ENCODE results near the gene COL6A3. TPM values are rescaled to one million over a fixed set of nuclear protein-coding genes. Genes with fewer than 3 reads are reported as not detected.

Gene COL6A3
- polyA plus RNA-seq, 3 donors: not detected

DNA sequence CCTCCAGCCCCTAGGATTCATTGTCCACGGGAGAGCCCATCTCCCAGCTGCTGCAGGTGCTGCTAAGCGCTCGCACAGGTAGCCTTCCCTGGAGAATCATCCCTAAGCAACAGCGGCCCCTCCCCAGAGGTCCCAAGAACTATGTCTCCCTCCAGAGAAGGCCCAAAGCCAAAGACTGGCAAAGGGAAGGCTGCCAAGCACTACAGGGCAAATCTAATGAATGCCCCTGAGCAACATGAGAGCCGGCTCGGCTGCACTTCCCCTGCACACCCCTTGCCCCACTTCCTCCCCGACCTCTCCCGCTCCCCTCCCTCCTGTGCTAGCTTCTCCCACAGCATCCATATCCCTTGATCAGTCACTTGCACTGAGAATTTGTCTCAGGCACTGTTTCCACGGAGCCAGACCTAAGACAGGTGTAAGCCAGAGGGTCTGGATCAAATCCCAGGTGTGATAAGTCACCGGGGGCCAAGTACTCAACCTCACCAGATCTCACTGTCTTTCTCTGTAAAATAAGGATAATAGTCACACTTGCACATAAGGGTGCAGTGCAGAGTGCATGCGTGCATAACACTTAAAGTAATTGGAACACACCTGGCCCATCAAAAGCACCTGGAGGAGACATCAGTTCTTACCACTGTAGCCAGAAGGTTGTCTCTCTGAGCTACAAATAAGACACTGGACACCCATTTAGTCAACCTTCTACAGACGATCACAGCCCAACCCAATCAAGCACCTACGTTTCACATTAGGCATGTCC, 20.1 kb upstream of the COL6A3 start:
- Mint-ChIP-seq H3K36me3 (no peaks in the 10 kb centered on the region), H3K27me3 (ENCODE audit: low read depth in 3 of 3) (peaks cover 0 to 22% (median 7%) of the 10 kb centered on the region in 3 donors), H3K27ac (no peak overlapping the region), H3K9me3 (peaks cover 0 to 1% (median 0%) of the 10 kb centered on the region in 7 donors), H3K4me1 (peaks cover 18% of the 10 kb centered on the region), H3K4me3 (peak overlapping the region in 1 of 2 donors; percentile 48)
- H4K20me1 ChIP-seq (ENCODE audit: insufficient read depth, low read length): no peaks in the 10 kb centered on the region
- TF ChIP-seq, protein P1, sequence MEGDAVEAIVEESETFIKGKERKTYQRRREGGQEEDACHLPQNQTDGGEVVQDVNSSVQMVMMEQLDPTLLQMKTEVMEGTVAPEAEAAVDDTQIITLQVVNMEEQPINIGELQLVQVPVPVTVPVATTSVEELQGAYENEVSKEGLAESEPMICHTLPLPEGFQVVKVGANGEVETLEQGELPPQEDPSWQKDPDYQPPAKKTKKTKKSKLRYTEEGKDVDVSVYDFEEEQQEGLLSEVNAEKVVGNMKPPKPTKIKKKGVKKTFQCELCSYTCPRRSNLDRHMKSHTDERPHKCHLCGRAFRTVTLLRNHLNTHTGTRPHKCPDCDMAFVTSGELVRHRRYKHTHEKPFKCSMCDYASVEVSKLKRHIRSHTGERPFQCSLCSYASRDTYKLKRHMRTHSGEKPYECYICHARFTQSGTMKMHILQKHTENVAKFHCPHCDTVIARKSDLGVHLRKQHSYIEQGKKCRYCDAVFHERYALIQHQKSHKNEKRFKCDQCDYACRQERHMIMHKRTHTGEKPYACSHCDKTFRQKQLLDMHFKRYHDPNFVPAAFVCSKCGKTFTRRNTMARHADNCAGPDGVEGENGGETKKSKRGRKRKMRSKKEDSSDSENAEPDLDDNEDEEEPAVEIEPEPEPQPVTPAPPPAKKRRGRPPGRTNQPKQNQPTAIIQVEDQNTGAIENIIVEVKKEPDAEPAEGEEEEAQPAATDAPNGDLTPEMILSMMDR (IDR thresholded peaks at IDR 0.05): no peak
- no peaks in the 10 kb centered on the region for H3K79me2 ChIP-seq (ENCODE audit: insufficient read depth, low read length)
- H3K27ac ChIP-seq (ENCODE audit: low read depth in 1 of 2, low read length in 2 of 2): no peak overlapping the region
- no peak overlapping the region for H3K4me3 ChIP-seq (replicated peaks in 1 of 3; ENCODE audit: low read depth in 2 of 3, low read length in 3 of 3)
- WGBS (ENCODE audit: insufficient coverage): 51% methylated on average over 10 of the region's 13 CpGs
- peak overlapping the region; percentile 65 for H2AFZ ChIP-seq (ENCODE audit: insufficient read depth, low read depth, low read length, poor library complexity, severe bottlenecking)
- no peaks in the 10 kb centered on the region for H3K36me3 ChIP-seq (replicated peaks in 1 of 2; ENCODE audit: control insufficient read depth in 1 of 2, insufficient read depth in 2 of 2, low read length in 2 of 2)
- no peak overlapping the region for H3K9ac ChIP-seq (ENCODE audit: insufficient read depth, low read length, poor library complexity, severe bottlenecking)
- H3K4me2 ChIP-seq (replicated peaks; ENCODE audit: extremely low read depth, low read length, poor library complexity, severe bottlenecking): no peak overlapping the region
- H3K4me1 ChIP-seq (ENCODE audit: control insufficient read depth in 1 of 2, insufficient read depth in 2 of 2, low read length in 2 of 2): peaks cover 3 to 12% of the 10 kb centered on the region in 2 donors
- intact Hi-C loops (cut with micrococcal nuclease): no loop called here
- DNase-seq: no peak
- no peaks in the 10 kb centered on the region for H3K9me3 ChIP-seq (replicated peaks in 1 of 2; ENCODE audit: control insufficient read depth in 1 of 2, insufficient read depth in 1 of 2, low read length in 2 of 2)
- H3K27me3 ChIP-seq (ENCODE audit: control insufficient read depth in 2 of 2, insufficient read depth in 2 of 2, low read length in 2 of 2): no peaks in the 10 kb centered on the region

DNA sequence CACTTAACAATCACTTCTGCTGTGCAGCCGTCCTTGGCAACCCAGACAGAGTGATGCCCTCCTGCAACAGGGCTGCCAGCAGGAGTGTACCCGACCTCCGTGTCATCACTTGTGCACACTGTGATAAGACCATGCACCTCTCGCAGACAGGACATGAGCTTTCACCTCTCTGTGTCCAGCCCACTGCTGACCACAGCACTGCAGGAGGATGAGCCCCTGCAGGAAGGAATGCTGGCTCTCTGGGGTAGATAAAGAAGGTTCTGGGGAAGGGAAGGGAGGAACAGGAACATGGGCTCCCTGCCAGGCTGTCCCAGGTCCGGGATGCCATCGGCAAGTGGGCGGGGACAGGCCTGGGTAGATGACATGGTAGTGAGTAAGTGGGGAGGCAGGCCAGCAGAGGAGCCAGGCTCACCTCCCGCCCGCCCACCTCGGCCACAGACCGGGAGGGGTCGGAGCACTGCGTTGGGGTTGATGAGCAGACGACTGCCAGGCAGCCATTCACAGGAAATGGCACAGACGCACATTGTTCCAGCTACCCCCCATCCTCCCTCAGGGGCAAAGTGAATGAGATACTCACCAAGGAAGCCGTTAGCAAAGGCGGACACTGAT, 18.6 kb upstream of the COL6A3 start:
- intact Hi-C loops (cut with micrococcal nuclease): no loop called here
- Histone ChIP-seq H3K4me2 (replicated peaks; ENCODE audit: extremely low read depth, low read length, poor library complexity, severe bottlenecking) (no peak overlapping the region), H3K79me2 (ENCODE audit: insufficient read depth, low read length) (no peaks in the 10 kb centered on the region), H3K27ac (ENCODE audit: low read depth in 1 of 2, low read length in 2 of 2) (no peak overlapping the region), H3K27me3 (ENCODE audit: control insufficient read depth in 2 of 2, insufficient read depth in 2 of 2, low read length in 2 of 2) (no peaks in the 10 kb centered on the region), H2AFZ (ENCODE audit: insufficient read depth, low read depth, low read length, poor library complexity, severe bottlenecking) (no peak overlapping the region), H3K9me3 (replicated peaks in 1 of 2; ENCODE audit: control insufficient read depth in 1 of 2, insufficient read depth in 1 of 2, low read length in 2 of 2) (no peaks in the 10 kb centered on the region), H3K9ac (ENCODE audit: insufficient read depth, low read length, poor library complexity, severe bottlenecking) (no peak overlapping the region), H3K36me3 (replicated peaks in 1 of 2; ENCODE audit: control insufficient read depth in 1 of 2, insufficient read depth in 2 of 2, low read length in 2 of 2) (no peaks in the 10 kb centered on the region), H3K4me1 (ENCODE audit: control insufficient read depth in 1 of 2, insufficient read depth in 2 of 2, low read length in 2 of 2) (peaks cover 3 to 12% of the 10 kb centered on the region in 2 donors), H4K20me1 (ENCODE audit: insufficient read depth, low read length) (no peaks in the 10 kb centered on the region), H3K4me3 (replicated peaks in 1 of 3; ENCODE audit: low read depth in 2 of 3, low read length in 3 of 3) (no peak overlapping the region)
- H3K36me3 Mint-ChIP-seq: no peaks in the 10 kb centered on the region
- TF ChIP-seq, protein P1 (IDR thresholded peaks at IDR 0.05): no peak
- H3K9me3 Mint-ChIP-seq: no peaks in the 10 kb centered on the region
- H3K4me3 Mint-ChIP-seq: no peak overlapping the region
- peaks cover 16% of the 10 kb centered on the region for H3K4me1 Mint-ChIP-seq
- H3K27me3 Mint-ChIP-seq (ENCODE audit: low read depth in 3 of 3): peaks cover 0 to 22% (median 7%) of the 10 kb centered on the region in 3 donors
- DNase-seq: no peak
- no peak overlapping the region for H3K27ac Mint-ChIP-seq
- 65% methylated on average over 13 of the region's 17 CpGs for WGBS (ENCODE audit: insufficient coverage)

All from CD14-positive monocyte (primary cell).